Ovary (tissue), 9 donors: Measurements from ENCODE around the gene INTU. TPM values are rescaled to one million over a fixed set of nuclear protein-coding genes. Genes with fewer than 3 reads are reported as not detected.

Experiments used
- DNase-seq, 5 donors: peaks; one replicate each; pipeline ENCODE4 v3.0.0-alpha.2; 2019 to 2020
- H3K27ac ChIP-seq, 2 donors: fragments of 200-600 bp; one replicate each; pipeline versions ENCODE4 v1.5.1 to v1.8.0; 2019 to 2022
- H3K27me3 ChIP-seq: fragments of 200-600 bp; one replicate; pipeline ENCODE4 v1.8.0; 2022
- H3K36me3 ChIP-seq: fragments of 200-600 bp; sonication (generic); one replicate; pipeline ENCODE4 v1.5.1; 2019
- H3K4me1 ChIP-seq: one replicate; pipeline ENCODE4 v1.8.1; 2013; ENCODE audit warnings: mild to moderate bottlenecking, moderate library complexity; ENCODE audit not compliant: insufficient read depth
- H3K4me3 ChIP-seq: fragments of 200-600 bp; sonication (generic); one replicate; pipeline ENCODE4 v1.5.1; 2017
- H3K9me3 ChIP-seq, 2 donors: fragments of 200-600 bp in 1 of 2; sonication (generic) in 1 of 2; one replicate each; pipeline versions ENCODE4 v1.5.1 to v1.8.1; 2013 to 2019; ENCODE audit warnings: mild to moderate bottlenecking in 1 of 2, moderate library complexity in 1 of 2
- EP300 ChIP-seq: sonication (generic); formaldehyde crosslinking; IDR thresholded peaks from one replicate; pipeline ENCODE4 v1.6.1; 2017; ENCODE audit warnings: antibody characterized with exemption
- POLR2A ChIP-seq: fragments of 450-650 bp; IDR thresholded peaks from one replicate; pipeline ENCODE4 v1.6.1; 2017; ENCODE audit warnings: antibody characterized with exemption, mild to moderate bottlenecking, moderate library complexity
- WGBS, 3 donors: extraction: QIAGEN DNeasy Blood & Tissue Kit in 1 of 3; methylation state at CpG; one replicate each; pipeline versions ENCODE4 v1.1.5 to v1.1.7; 2013 to 2017; 5-methylcytosine and 5-hydroxymethylcytosine counted together
- intact Hi-C, 4 donors: fragments of 100-400 bp; cut with DNase I; formaldehyde crosslinking; loops; one replicate each; pipeline versions ENCODE4 v1.11.0 to v1.15.1; 2022 to 2023
- polyA plus RNA-seq, 2 donors: library from polyadenylated mRNA; stranded (reverse); fragments of 200-250 nt in 1 of 2; fragments of 350-450 nt in 1 of 2; fragmentation: Illumina TruSeq in 1 of 2; extraction: RNeasy Lipid Tissue Mini Kit (QIAGEN cat#74804) in 1 of 2; gene quantifications; one replicate each; pipeline ENCODE4 v1.2.3, GENCODE V29; 2013 to 2014
- total RNA-seq, 7 donors: library from RNA; depleted of rRNA in 2 of 7; stranded (reverse); fragments of >200 nt in 2 of 7; fragmentation: NEBNext Ultra II Directional in 3 of 7; extraction: Animal tissue kit (Norgen Biotek cat#: 25700) in 3 of 7; gene quantifications; one replicate each; pipeline versions ENCODE4 v1.1.0 to v1.2.4, GENCODE V29; 2016 to 2023
- TF ChIP-seq, protein P1 (sequence below), 3 donors: fragments of 450-650 bp in 2 of 3; fragments of 200-600 bp in 1 of 3; IDR thresholded peaks; one replicate each; pipeline versions ENCODE4 v1.5.1 to v1.8.0; 2016 to 2022; ENCODE audit warnings: antibody characterized with exemption in 3 of 3, mild to moderate bottlenecking in 1 of 3
- donor health status: DM: no; HTN: no; CAD: no; lungs with moderate emphysema.
- donor health status: DM: no; HTN: no; CAD: no.
- donor health status: Bipolar disorder and iron deficiency.
- donor health status: DM: yes; HTN: yes; CAD: no.
- donor health status: DM: no; HTN: no; CAD: no.
- donor health status: DM: yes; HTN: yes; CAD: no.

Gene INTU
- total and polyA plus RNA-seq, 9 donors = 5.5 to 23.2 (median 11.7) TPM

DNA sequence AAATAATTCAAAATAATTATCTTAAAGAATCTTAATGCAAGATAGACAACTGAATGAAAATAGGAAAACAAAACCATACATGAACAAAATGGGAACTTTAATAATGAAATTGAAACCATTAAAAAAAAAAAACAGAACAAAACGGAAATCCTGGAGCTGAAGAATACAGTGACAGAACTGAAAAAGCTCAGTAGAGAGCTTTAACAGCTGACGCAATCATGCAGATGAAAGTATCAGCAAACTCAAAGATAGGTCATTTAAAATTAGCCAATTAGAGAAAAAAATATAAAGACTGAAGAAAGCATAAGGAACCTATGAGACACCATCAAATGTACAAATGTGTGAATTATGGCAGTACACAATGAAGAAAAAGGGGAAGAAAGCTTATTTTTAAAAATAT is 116.2 kb downstream of the INTU start:
- intact Hi-C loops = no loop called here
- H3K27ac ChIP-seq = no peak overlapping the region
- no peaks in the 10 kb centered on the region for H3K9me3 ChIP-seq
- H3K27me3 ChIP-seq = no peaks in the 10 kb centered on the region
- WGBS, 3 donors = 88 to 90% (median 88%) methylated on average over 2 of the region's 2 CpGs
- no peak for DNase-seq
- H3K36me3 ChIP-seq = no peaks in the 10 kb centered on the region
- H3K4me1 ChIP-seq = no peaks in the 10 kb centered on the region
- TF ChIP-seq EP300 = no peak
- TF ChIP-seq, protein P1, sequence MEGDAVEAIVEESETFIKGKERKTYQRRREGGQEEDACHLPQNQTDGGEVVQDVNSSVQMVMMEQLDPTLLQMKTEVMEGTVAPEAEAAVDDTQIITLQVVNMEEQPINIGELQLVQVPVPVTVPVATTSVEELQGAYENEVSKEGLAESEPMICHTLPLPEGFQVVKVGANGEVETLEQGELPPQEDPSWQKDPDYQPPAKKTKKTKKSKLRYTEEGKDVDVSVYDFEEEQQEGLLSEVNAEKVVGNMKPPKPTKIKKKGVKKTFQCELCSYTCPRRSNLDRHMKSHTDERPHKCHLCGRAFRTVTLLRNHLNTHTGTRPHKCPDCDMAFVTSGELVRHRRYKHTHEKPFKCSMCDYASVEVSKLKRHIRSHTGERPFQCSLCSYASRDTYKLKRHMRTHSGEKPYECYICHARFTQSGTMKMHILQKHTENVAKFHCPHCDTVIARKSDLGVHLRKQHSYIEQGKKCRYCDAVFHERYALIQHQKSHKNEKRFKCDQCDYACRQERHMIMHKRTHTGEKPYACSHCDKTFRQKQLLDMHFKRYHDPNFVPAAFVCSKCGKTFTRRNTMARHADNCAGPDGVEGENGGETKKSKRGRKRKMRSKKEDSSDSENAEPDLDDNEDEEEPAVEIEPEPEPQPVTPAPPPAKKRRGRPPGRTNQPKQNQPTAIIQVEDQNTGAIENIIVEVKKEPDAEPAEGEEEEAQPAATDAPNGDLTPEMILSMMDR (IDR thresholded peaks at IDR 0.05) = no peak
- TF ChIP-seq POLR2A = no peak
- no peak overlapping the region for H3K4me3 ChIP-seq

DNA sequence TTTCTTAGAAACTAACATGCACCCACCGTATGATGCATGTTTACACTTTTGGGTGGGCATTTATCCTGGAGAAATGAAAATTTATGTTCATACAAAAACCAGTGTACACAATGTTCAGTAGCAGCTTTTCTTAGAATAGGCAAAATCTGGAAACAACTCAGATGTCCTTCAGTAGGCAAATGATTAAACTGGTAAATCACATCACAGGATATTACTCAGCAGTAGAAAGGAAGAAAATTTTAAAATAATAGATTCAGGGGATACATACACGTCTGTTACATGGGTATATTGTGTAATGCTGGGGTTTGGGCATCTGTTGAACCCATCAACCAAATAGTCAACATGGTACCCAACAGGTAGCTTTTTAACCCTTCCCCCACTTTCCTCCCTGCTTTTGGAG is 124.1 kb downstream of the INTU start:
- WGBS, 3 donors = 74 to 80% (median 74%) methylated on average over 2 of the region's 2 CpGs
- no peak for DNase-seq
- H3K4me3 ChIP-seq = no peak overlapping the region
- no peak overlapping the region for H3K27ac ChIP-seq
- no peaks in the 10 kb centered on the region for H3K9me3 ChIP-seq
- no peaks in the 10 kb centered on the region for H3K4me1 ChIP-seq
- no peaks in the 10 kb centered on the region for H3K36me3 ChIP-seq
- H3K27me3 ChIP-seq = no peaks in the 10 kb centered on the region
- TF ChIP-seq EP300 = no peak
- no peak for TF ChIP-seq POLR2A
- intact Hi-C loops = no loop called here

DNA sequence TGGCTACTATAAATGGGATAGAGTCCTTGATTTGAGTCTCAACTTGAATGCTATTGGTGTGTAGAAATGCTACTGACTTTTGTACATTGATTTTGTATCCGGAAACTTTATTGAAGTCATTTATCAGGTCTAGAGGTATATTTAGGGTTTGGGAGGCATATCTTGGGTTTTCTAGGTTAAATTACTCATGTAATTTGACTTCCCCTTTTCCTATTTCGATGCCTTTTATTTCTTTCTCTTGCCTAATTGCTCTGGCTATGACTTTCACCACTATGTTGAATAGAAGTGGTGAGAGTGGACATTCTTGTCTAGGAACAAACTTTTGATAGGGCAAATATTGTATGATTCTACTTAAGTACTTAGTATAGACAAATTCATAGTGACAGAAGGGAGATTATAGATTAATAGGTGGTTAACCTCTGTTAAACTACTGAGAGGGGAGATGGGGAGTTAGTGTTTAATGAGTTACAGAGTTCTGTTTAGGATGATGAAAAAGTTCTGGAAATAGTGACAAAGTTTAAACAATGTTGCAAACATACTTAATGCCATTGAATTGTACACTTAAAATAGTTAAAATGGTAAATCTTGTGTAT is 126.6 kb downstream of the INTU start:
- 72 to 80% (median 73%) methylated on average over 2 of the region's 2 CpGs for WGBS, 3 donors
- Histone ChIP-seq H3K4me3 (no peak overlapping the region), H3K36me3 (no peaks in the 10 kb centered on the region), H3K27ac (no peak overlapping the region), H3K27me3 (no peaks in the 10 kb centered on the region), H3K4me1 (no peaks in the 10 kb centered on the region), H3K9me3 (no peaks in the 10 kb centered on the region)
- DNase-seq = no peak
- intact Hi-C loops = no loop called here
- TF ChIP-seq, protein P1 (IDR thresholded peaks at IDR 0.05) = no peak
- TF ChIP-seq POLR2A (no peak), EP300 (no peak)

DNA sequence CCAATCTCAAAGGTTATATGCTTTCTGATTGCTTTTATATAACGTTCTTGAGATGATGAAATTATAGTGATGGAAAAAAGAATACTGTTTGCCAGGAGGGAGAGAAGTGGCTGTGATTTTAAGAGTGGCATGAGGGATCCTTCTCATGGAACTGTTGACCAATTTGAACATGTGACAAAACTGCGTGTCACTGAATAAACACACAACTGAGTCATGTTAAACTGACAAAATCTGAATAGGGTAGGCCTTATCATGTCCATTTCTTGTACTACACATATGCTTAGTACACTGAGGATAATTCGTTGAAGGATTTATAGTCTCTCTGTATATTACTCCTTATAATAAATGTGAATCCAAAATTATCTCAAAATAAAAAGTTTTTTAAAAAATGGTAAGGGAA is 127.1 kb downstream of the INTU start:
- Histone ChIP-seq H3K27me3 (no peaks in the 10 kb centered on the region), H3K4me1 (no peaks in the 10 kb centered on the region), H3K36me3 (no peaks in the 10 kb centered on the region), H3K27ac (no peak overlapping the region), H3K4me3 (no peak overlapping the region), H3K9me3 (no peaks in the 10 kb centered on the region)
- intact Hi-C loops = no loop called here
- no peak for DNase-seq
- TF ChIP-seq, protein P1 (IDR thresholded peaks at IDR 0.05) = no peak
- TF ChIP-seq POLR2A (no peak), EP300 (no peak)
- 84 to 88% (median 86%) methylated on average over 3 of the region's 3 CpGs for WGBS, 3 donors

DNA sequence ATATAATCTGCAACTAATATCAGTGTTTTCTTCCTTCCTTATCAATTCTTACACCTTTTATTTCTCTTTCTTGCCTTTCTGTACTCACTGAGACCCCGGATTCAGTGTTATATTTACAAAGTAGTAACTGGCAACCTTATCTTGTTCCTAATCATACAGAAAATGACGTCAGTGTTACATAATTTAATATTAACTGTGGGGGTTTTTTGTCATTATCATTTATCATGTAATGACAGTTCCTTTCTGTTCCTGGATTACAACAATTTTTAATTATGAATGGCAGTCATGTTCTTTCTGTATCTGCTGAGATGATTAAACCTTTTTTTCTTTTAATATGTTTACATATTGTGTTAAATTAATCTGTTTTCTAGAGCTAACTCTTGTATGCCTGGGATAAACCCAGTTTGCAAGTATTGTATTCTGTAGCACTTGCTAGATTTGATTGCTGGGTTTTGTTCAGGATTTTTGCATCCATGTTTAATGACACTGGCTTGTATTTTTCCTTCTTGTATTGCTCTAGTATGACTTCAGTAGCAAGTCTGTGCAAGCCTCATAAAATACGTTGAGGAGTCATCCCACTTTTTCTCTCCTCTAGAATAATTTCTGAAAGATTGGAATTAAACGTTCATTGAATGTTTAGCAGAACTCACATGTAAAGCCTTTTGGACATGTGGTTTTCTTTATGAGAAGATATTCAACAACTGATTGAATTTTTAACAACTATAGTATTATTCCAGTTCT is 138.9 kb downstream of the INTU start:
- TF ChIP-seq EP300 = no peak
- no peak for TF ChIP-seq POLR2A
- TF ChIP-seq, protein P1 (IDR thresholded peaks at IDR 0.05) = no peak
- no peaks in the 10 kb centered on the region for H3K36me3 ChIP-seq
- 54 to 63% (median 61%) methylated on average over 4 of the region's 4 CpGs for WGBS, 3 donors
- H3K4me1 ChIP-seq = no peaks in the 10 kb centered on the region
- H3K4me3 ChIP-seq = no peak overlapping the region
- DNase-seq = no peak
- no peaks in the 10 kb centered on the region for H3K27me3 ChIP-seq
- no peaks in the 10 kb centered on the region for H3K9me3 ChIP-seq
- intact Hi-C loops = no loop called here
- no peak overlapping the region for H3K27ac ChIP-seq
